Activated CD4-positive, CD25-positive, alpha-beta regulatory T cell treated with anti-CD3 and anti-CD28 coated beads, Interleukin-2, amount 50 U/mL, for 16 hours (primary cell): ENCODE results near the gene CCNB2.

Experiments
- DNase-seq: peaks from one replicate; pipeline ENCODE4 v3.0.0-alpha.2; 2020; ENCODE audit warnings: low read depth, low spot score

Gene CCNB2

DNA sequence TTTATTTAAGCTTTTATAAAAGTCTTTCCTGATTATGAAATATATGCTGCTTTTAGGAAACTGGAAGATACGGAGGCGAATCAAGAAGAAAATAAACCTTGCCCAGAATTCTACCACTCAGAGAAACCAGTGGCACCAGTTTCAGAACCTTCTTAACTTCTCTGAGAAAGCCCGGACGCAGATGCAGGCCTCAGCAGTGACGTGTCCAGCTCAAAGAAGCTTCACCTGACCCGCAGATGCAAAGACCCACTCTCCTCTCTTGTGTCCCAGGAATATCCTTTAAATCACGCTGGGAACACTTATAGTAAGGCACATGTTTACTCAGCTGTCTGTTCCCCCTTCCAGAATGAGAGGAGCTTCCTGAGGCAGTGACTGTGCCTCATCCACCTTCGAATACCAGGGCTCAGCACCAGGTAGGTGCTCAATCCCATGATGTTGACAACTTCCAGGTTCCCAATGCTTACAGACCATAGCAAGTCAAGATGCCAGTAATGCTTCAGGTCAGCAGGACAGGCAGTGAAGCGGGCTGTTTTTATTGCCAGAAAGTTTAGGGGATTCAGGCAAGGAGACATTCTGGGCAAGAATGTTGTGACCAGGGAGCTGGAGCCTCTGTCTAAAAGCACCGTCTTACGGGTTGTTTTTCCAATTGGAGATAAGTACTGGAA, 61.8 kb downstream of the CCNB2 start:
- no peak for DNase-seq

DNA sequence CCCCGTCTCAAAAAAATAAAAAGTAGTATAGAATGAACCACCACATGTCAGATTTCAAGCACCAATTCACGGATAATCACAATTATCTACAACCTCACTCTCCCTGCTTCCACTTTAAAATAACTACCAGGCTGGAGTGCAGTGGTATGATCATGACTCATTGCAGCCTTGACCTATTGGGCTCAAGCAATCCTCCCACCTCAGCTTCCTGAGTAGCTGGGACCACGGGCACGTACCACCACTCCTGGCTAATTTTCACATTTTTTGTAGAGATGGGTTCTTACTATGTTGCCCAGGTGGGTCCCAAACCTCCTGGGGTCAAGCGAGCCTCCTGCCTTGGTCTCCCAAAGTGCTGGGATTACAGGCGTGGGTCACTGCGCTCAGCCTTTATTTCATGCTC, 63.6 kb downstream of the CCNB2 start:
- no peak for DNase-seq

DNA sequence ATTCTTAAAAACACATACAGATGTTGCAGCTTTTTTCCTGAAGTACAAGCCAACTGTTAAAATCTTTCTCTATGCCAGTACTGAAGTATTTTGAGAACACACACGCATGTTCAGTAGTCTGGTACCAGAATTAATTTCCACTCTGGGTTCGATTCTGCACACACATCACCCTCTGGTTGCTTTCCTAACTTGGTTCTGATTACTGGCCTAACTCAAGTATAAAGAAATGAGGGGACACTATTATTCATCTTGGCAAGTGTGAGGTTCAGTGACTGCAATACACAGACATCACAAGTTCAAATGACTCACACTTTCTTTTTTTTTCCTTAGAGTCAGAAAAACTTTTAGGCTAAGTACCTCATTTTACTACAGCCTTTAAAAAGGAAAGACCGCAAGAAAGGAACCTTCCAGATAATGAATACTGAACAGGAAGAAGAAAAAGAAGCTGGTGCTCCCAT, 64.3 kb downstream of the CCNB2 start:
- DNase-seq, result no peak

DNA sequence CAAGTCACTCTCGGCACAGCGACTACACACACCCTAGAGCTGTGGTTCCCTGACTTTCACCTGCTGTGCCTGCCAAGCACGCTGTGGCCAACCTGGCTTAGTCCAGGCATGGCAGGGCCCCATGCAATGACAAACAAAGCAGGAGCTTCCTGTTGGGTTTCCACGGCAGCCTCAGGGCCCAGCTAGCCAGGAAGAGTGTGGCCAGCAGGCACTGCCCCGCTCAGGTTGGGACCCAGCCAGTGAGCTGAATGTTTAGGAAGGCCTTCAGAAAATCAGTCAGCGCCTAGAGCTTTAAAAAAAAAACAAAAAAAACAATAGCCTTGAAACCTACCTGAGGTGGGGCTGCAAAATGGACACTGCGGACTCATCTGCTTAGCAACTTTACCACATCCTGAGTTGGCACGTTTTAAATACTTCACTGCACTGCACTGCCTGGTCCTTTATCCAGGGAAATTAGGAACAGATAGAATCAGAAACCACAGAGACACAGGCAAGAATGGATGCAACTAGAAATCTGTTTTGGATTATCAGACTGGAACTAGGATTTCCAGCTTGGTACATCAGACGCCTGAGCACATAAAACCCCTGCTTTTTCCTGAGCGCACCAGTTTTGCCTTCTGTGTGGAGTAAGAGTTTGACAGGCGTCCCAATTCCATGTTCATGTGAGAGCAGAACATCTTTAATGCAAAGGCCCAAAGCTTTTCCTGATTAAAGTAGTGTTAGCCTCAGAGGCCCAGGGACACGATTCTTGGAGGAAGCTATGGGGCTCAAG, 65.5 kb downstream of the CCNB2 start:
- no peak for DNase-seq

DNA sequence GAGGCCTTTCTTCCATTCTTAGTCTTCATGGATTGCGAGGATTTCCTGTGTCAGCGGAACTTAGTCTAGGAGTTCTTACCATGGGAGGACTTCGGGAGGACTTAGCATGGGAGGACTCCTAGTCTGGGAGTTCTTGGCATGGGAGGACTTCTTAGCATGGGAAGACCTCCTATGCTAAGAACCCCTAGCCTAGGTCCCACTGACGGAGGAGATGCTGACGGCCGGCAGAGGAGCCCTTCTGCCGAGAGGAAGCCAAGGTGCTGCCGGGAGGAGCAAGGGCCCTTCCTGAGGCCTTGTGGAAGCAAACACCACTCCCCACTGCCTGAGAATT, 66.1 kb downstream of the CCNB2 start:
- DNase-seq, result no peak

DNA sequence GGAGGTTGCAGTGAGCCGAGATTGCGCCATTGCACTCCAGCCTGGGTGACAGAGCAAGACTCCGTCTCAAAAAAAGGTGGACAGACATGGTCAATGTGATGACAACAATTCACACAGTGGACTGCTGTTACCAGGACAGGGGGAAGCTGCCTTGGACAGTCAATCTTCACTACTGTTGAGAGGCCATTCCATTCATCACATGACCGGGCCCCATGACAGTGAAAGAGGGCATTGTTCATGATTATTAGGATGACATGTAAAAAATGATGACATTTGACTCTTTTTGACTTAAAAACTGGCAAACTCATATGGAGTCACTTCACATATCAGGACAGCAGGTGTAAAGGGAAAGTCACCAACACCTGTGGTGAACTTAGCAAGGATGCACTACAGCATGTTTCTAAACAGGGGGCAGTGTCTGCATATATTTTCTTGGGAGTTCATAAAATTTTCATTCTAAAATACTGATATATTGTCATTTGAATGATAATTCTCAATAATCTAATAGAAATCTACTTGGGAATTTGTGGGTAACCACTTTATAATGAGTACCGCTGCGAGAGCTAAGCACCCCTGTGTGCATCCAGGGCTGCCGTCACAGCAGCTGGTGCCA, 67.4 kb downstream of the CCNB2 start:
- no peak for DNase-seq

DNA sequence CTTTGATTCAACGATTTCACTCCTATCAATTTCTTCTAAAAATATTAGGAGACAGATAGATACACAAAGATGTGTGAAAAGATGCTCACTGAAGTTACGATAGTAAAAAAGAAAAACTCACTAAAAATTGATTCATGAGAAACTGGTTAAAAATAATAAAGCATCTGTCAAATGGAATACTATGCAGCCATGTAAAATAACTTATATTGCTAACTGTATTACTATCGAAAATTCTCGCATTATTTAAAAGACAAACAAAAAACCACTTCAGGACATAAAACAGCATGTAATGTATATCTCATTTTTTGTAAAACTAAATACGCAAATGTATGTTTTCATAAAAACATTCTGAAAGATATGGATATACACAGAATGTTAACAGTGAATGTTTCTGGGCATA, 68.2 kb downstream of the CCNB2 start:
- DNase-seq, result no peak

DNA sequence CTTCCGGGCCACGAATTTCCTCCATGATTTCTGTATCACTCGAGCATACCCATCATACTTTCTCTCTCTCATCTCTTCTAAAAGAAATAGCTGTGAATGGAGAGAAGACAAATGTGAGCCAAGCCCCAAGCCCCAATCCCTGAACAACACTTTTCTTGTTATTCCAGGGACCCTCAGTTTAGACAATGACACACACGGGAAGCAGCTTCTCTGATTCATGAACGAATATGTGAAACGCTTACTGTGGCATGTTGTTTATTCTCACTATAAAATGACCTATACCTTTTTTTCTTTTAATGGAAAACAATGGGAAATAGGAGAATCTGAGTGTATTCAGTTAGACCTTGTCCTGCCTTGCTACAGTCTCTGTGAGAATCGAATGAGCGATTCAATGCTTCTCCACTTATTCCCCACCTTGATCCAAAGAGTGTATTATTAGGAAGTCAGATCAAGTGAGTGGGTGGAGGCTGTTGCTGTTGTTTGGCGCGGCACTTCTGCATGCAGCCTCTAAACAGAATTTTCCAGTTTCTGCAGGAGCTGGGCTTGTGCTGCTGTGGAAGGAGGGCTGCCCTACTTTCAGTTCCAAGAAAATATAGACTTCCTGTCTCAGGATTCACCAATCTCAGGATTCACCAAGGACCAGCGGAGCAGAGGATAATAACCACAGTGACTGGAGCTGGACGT, 69.3 kb downstream of the CCNB2 start:
- DNase-seq, result no peak
